HepG2 (cell line): Measurements from ENCODE around the gene ABCC3. TPM values are rescaled to one million over a fixed set of nuclear protein-coding genes. Genes with fewer than 3 reads are reported as not detected.

Experiments used
- CBX2 ChIP-seq, 2 experiments: fragments of 200-600 bp in 1 of 2; sonication (generic); formaldehyde crosslinking in 1 of 2; IDR thresholded peaks; 2 replicates each; pipeline versions ENCODE4 v1.7.0 to v1.8.1; 2018 to 2022; ENCODE audit warnings: low read depth in 2 of 2, low read length in 1 of 2, mild to moderate bottlenecking in 1 of 2, missing genetic modification reagents in 1 of 2
- CEBPB ChIP-seq: IDR thresholded peaks from 2 replicates; pipeline ENCODE4 v1.6.1; 2011; ENCODE audit warnings: low read depth, low read length, improper control_type of control experiment, borderline replicate concordance
- CEBPZ ChIP-seq: IDR thresholded peaks from 2 replicates; pipeline ENCODE4 v1.6.1; 2012; ENCODE audit warnings: low read length, improper control_type of control experiment
- CERS6 ChIP-seq: sonication (generic); formaldehyde crosslinking; IDR thresholded peaks from 2 replicates; pipeline ENCODE4 v1.5.0; 2020; ENCODE audit warnings: missing genetic modification reagents
- DPF2 ChIP-seq: sonication (generic); formaldehyde crosslinking; IDR thresholded peaks from 2 replicates; pipeline ENCODE4 v1.4.0; 2020; ENCODE audit warnings: mild to moderate bottlenecking, low read depth, missing genetic modification reagents, borderline replicate concordance
- HDAC6 ChIP-seq: fragments of 200-600 bp; sonication (generic); IDR thresholded peaks from 2 replicates; pipeline ENCODE4 v1.7.0; 2017; ENCODE audit warnings: mild to moderate bottlenecking, antibody characterized with exemption, low read length, low read depth
- PAWR ChIP-seq: sonication (generic); formaldehyde crosslinking; IDR thresholded peaks from 2 replicates; pipeline ENCODE4 v1.4.0; 2020; ENCODE audit warnings: missing genetic modification reagents, mild to moderate bottlenecking, borderline replicate concordance
- SMARCE1 ChIP-seq: fragments of 450-650 bp; IDR thresholded peaks from 2 replicates; pipeline ENCODE4 v1.6.1; 2017; ENCODE audit warnings: borderline replicate concordance
- ZNF136 ChIP-seq: sonication (generic); formaldehyde crosslinking; IDR thresholded peaks from 2 replicates; pipeline ENCODE4 v1.8.1; 2022; ENCODE audit warnings: low read depth, mild to moderate bottlenecking, moderate library complexity, missing genetic modification reagents
- ZNF143 ChIP-seq: sonication (generic); formaldehyde crosslinking; IDR thresholded peaks from 2 replicates; pipeline ENCODE4 v1.4.0; 2020; ENCODE audit warnings: missing genetic modification reagents
- ZNF230 ChIP-seq: sonication (generic); formaldehyde crosslinking; IDR thresholded peaks from 2 replicates; pipeline ENCODE4 v1.4.0; 2020; ENCODE audit warnings: mild to moderate bottlenecking, missing genetic modification reagents
- ZNF580 ChIP-seq: IDR thresholded peaks from 2 replicates; pipeline ENCODE4 v1.6.1; 2016; ENCODE audit warnings: low read depth, borderline replicate concordance
- ZNF614 ChIP-seq: IDR thresholded peaks from 2 replicates; pipeline ENCODE4 v1.6.1; 2018; ENCODE audit warnings: missing biosample characterization, missing genetic modification reagents, inconsistent platforms, borderline replicate concordance
- ZNF678 ChIP-seq: sonication (generic); formaldehyde crosslinking; IDR thresholded peaks from 2 replicates; pipeline ENCODE4 v1.4.0; 2020; ENCODE audit warnings: mild to moderate bottlenecking, missing genetic modification reagents
- ZNF703 ChIP-seq: sonication (generic); formaldehyde crosslinking; IDR thresholded peaks from 2 replicates; pipeline ENCODE4 v1.5.1; 2020; ENCODE audit warnings: missing genetic modification reagents, mild to moderate bottlenecking, moderate library complexity, borderline replicate concordance
- ZNF816 ChIP-seq: sonication (generic); formaldehyde crosslinking; IDR thresholded peaks from 2 replicates; pipeline ENCODE4 v1.8.0; 2022; ENCODE audit warnings: missing genetic modification reagents, mild to moderate bottlenecking, borderline replicate concordance
- ZNF83 ChIP-seq: sonication (generic); formaldehyde crosslinking; IDR thresholded peaks from 2 replicates; pipeline ENCODE4 v1.4.0; 2020; ENCODE audit warnings: missing genetic modification reagents, mild to moderate bottlenecking, borderline replicate concordance
- ZZZ3 ChIP-seq: sonication (generic); formaldehyde crosslinking; IDR thresholded peaks from 2 replicates; pipeline ENCODE4 v1.4.0; 2020; ENCODE audit warnings: missing genetic modification reagents, mild to moderate bottlenecking, borderline replicate concordance
- polyA plus RNA-seq, 8 experiments: library from polyadenylated mRNA; depleted of rRNA in 3 of 8; stranded (reverse) in 7 of 8; unstranded in 1 of 8; fragments of >200 nt; fragmentation: Illumina TruSeq in 4 of 8; extraction: Trizol in 4 of 8; gene quantifications; 2 replicates each; pipeline versions ENCODE4 v1.2.1 to v1.2.3, GENCODE V29; 2011 to 2016; ENCODE audit warnings: low read depth in 4 of 8, missing spikeins in 1 of 8, mixed read lengths in 1 of 8; ENCODE audit not compliant: insufficient read depth in 1 of 8
- total RNA-seq, 5 experiments: library from RNA; depleted of rRNA; stranded (reverse); fragments of >200 nt; fragmentation: Illumina TruSeq; extraction: Trizol; gene quantifications; 2 replicates each; pipeline ENCODE4 v1.2.3, GENCODE V29; 2016; ENCODE audit warnings: low read depth in 1 of 5
- TF ChIP-seq, protein P1 (sequence below), 2 experiments: fragments of 450-650 bp in 1 of 2; sonication (generic) in 1 of 2; formaldehyde crosslinking; IDR thresholded peaks; 2 replicates each; pipeline versions ENCODE4 v1.5.0 to v1.8.0; 2020 to 2022; ENCODE audit warnings: mild to moderate bottlenecking in 1 of 2, missing genetic modification reagents in 1 of 2
- TF ChIP-seq, protein P2 (sequence below): sonication (generic); formaldehyde crosslinking; IDR thresholded peaks from 2 replicates; pipeline ENCODE4 v1.4.0; 2020; ENCODE audit warnings: mild to moderate bottlenecking, low read depth, missing genetic modification reagents

Gene ABCC3
- total and polyA plus RNA-seq, 2 of the 13 experiments (the other 11 are each of a cell fraction or from before 2014, with no cell fraction given) = 25.2 to 50.7 TPM

GRCh38 chr17:50642722-50643656, 8.3 kb downstream of the ABCC3 start (continued):
- TF ChIP-seq ZNF703 = no peak
- no peak for TF ChIP-seq CEBPB
- no peak for TF ChIP-seq ZZZ3 (CRISPR knock-in tag)
- no peak for TF ChIP-seq CBX2 (IDR thresholded peaks at IDR 0.05; ENCODE audit: low read depth, low read length)
- no peak for TF ChIP-seq CBX2 (CRISPR knock-in tag; IDR thresholded peaks at IDR 0.05; ENCODE audit: low read depth)
- TF ChIP-seq ZNF580 (CRISPR knock-in tag) = no peak
- TF ChIP-seq ZNF678 (CRISPR knock-in tag) = no peak
- no peak for TF ChIP-seq ZNF614 (CRISPR knock-in tag)
- TF ChIP-seq ZNF136 = no peak
- TF ChIP-seq, protein P1, sequence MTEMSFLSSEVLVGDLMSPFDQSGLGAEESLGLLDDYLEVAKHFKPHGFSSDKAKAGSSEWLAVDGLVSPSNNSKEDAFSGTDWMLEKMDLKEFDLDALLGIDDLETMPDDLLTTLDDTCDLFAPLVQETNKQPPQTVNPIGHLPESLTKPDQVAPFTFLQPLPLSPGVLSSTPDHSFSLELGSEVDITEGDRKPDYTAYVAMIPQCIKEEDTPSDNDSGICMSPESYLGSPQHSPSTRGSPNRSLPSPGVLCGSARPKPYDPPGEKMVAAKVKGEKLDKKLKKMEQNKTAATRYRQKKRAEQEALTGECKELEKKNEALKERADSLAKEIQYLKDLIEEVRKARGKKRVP (CRISPR knock-in tag; IDR thresholded peaks at IDR 0.05) = no peak
- TF ChIP-seq CEBPZ = no peak
- no peak for TF ChIP-seq ZNF143
- TF ChIP-seq HDAC6 = no peak
- TF ChIP-seq DPF2 = peak; percentile 45; the same call in 1 of the 2 replicates
- no peak for TF ChIP-seq CERS6 (CRISPR knock-in tag)
- TF ChIP-seq PAWR (CRISPR knock-in tag) = no peak
- TF ChIP-seq, protein P2, sequence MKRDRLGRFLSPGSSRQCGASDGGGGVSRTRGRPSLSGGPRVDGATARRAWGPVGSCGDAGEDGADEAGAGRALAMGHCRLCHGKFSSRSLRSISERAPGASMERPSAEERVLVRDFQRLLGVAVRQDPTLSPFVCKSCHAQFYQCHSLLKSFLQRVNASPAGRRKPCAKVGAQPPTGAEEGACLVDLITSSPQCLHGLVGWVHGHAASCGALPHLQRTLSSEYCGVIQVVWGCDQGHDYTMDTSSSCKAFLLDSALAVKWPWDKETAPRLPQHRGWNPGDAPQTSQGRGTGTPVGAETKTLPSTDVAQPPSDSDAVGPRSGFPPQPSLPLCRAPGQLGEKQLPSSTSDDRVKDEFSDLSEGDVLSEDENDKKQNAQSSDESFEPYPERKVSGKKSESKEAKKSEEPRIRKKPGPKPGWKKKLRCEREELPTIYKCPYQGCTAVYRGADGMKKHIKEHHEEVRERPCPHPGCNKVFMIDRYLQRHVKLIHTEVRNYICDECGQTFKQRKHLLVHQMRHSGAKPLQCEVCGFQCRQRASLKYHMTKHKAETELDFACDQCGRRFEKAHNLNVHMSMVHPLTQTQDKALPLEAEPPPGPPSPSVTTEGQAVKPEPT (CRISPR knock-in tag) = no peak
- no peak for TF ChIP-seq ZNF230
- TF ChIP-seq ZNF83 (CRISPR knock-in tag) = no peak
- no peak for TF ChIP-seq SMARCE1
- TF ChIP-seq ZNF816 (CRISPR knock-in tag) = no peak
